Measurements from ENCODE around the gene CPEB2.

GRCh38 chr4:15042529-15043167 lies 40.4 kb downstream of the CPEB2 start:
- TF ChIP-seq CTCF (conservative IDR thresholded peaks at IDR 0.05) (no peak), ZFX (IDR thresholded peaks at IDR 0.05) (no peak)

Data from C4-2B (cell line).